ENCODE measurements around the gene SSH2. TPM values are rescaled to one million over a fixed set of nuclear protein-coding genes. Genes with fewer than 3 reads are reported as not detected.
"Not testable (repeated sequence)": the region's sequence is repeated elsewhere in the genome, so short reads cannot be mapped to it uniquely, and the experiment has no call there.

The SSH2 gene
- total RNA-seq, 1 donor from 2014 or later, result 10.6 TPM

- DNase-seq (ENCODE audit: low spot score), result no peak
These were observed 142.0 kb downstream of the SSH2 start for GRCh38 chr17:29787995-29788394.

DNA sequence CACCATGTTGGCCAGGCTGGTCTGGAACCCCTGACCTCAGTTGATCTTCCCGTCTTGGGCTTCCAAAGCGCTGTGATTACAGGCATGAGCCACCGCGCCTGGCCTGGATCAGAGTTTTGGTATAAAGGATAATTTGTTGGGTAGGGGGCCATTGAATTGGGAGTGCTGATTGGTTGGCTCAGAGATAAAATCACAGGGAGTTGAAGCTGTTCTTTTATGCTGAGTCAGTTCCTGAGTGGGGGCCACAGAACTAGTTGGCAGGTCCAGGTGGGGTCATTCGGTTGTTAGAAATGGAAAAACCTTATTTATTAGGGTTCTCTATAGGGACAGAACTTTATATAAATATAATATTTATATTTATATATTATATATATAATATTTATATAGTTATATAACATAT lies 147.1 kb downstream of the SSH2 start:
- DNase-seq (ENCODE audit: low spot score), result no peak

DNA sequence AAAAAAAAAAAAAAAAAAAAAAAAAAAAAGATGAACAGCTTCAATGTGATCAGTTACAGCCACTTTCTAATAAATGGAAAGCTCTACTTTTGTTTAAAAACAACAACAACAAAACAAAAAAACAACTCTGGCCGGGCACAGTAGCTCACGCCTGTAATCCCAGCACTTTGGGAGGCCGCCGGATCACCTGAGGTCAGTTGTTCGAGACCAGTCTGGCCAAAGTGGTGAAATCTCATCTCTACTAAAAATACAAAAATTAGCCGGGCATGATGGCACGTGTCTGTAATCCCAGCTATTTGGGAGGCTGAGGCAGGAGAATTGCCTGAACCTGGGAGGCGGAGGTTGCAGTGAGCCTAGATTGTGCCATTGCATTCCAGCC lies 150.2 kb downstream of the SSH2 start:
- not testable (repeated sequence) for DNase-seq (ENCODE audit: low spot score)

DNA sequence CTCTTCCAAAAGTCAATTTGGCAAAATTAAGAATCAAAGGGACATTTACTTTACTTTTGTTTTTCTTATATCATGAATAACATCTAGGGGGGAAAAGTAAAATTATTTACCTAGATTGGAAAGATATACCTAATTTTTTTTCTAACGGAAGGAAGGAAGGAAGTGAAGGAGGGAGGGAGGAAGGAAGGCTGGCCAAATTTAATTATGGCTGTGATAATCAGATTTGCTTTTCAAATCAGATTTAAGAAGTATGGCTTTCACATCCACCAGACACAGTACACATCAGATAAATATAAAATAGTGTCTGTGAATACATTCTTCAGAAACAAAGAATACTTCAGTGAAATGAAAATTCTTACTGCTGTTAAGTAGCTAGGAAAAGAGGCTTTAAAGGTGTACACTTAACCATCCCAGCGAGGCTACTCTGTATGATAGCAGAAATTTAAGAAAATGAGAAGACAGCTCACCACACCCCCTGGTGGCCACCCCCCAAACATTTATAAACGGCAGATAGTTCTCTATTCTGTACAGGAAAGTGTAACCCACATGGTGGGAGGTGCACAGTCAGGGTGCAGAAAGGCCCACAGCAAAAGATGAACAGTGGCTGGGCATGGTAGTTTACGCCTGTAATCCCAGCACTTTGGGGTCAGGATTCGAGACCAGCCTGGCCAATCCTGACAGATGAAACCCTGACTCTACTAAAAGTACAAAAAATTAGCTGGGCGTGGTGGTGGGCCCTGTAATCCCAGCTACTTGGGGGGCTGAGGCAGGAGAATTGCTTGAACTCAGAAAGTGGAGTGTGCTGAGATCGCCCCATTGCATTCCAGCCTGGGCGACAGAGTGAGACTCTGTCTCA lies 150.8 kb downstream of the SSH2 start:
- peak; percentile 52 for DNase-seq (ENCODE audit: low spot score)

GRCh38 chr17:29777663-29778062 lies 152.4 kb downstream of the SSH2 start:
- DNase-seq (ENCODE audit: low spot score), result no peak

- DNase-seq (ENCODE audit: low spot score), result no peak
These were observed 154.0 kb downstream of the SSH2 start for GRCh38 chr17:29776026-29776425.

DNA sequence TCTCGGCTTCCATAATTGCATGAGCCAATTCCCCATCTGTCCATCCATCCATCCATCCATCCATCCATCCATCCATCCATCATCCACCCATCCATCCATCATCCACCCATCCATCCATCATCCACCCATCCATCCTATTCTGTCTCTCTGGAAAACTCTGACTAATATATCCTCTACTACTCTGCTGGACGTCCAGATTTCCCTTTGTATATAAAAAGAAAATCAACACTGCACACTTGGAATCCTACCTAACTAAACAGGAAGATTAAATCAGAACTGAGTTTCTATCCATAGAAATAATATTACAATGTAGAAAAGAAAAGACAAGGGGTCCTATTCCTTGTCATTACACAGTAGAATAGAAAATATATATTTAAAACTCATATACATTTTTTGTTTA lies 157.0 kb downstream of the SSH2 start:
- DNase-seq (ENCODE audit: low spot score), result no peak

- DNase-seq (ENCODE audit: low spot score), result no peak
These were observed 158.5 kb downstream of the SSH2 start for GRCh38 chr17:29771546-29771945.

- DNase-seq (ENCODE audit: low spot score), result no peak
These were observed 160.8 kb downstream of the SSH2 start for GRCh38 chr17:29769225-29769624.

DNA sequence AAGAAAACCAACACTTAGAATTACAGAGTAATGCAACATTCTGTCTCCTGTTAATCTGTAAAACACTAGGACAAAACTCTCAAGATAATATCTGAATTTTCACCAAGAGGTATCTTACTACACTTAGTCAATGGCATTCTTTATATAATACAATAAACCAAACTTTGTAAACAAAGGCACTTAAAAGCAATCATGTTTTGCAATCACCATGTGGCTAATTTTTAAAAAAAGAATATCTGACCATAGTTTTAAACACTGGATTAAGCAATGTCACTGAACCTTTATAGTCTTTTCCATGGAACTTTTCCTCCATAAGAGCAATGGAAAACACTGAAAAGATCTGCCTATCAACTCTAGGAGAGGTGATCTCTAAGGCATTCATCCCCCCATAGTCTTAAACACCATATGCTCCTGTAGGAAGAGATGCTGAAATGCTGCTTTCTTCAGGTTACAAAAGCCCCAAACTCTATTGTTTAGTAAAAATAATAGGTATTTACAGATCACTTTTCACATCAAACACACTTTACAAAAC lies 163.2 kb downstream of the SSH2 start:
- no peak for DNase-seq (ENCODE audit: low spot score)

DNA sequence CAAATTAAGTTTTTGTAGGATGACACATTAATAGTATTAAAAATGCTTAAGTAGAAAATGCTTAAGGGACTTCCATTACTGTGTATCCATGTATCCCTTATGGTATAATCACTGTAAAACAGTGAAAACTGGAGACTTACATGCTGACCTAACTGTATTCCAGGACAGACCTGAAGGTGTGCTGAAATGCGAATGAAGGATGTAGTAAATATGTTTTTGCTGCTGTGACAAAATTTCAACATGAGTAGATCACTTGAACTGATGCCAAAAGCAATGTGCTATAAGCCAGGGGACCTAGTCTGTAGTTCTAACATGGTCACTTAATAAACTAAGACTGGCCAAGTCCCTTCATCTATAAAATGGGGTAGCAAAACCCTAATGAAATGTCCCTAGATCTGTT lies 165.3 kb downstream of the SSH2 start:
- no peak for DNase-seq (ENCODE audit: low spot score)

DNA sequence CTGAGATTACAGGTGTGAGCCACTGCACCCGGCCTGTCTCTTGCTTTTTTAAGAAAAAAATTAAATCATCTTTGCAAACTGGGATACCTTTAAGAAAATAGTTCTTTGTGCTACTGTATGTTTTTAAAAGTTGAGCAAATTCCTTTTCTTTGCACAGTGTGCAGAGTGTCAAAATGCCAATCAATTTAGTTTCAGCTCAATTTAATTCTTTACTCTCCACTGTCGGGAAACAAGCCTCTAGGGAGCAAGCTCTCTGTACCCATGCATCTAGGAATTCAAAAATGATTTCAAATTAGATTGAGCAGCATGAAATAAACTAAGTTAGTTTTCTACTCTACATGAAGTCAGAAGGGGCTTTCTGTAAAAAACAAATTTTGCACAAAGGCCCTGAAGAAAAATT lies 165.8 kb downstream of the SSH2 start:
- no peak for DNase-seq (ENCODE audit: low spot score)

DNA sequence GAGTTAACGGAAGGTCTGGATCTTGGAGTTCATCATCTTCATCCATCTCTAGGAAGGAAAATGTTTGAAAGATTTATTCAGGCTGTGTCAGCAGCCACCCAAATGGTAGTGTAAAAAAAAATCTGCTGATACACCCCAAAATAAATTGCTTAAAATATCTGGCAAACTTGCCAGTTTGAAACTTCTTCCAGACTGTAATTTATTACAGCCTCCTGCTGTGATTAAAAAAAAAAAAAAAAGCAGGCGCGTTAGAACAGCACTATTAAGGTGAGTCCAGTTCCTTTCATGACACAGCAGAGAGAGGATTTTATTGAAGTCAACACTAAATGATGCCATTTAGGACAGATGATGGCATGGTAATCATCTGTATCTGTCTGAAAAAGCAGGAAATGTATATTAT lies 166.8 kb downstream of the SSH2 start:
- no peak for DNase-seq (ENCODE audit: low spot score)

DNA sequence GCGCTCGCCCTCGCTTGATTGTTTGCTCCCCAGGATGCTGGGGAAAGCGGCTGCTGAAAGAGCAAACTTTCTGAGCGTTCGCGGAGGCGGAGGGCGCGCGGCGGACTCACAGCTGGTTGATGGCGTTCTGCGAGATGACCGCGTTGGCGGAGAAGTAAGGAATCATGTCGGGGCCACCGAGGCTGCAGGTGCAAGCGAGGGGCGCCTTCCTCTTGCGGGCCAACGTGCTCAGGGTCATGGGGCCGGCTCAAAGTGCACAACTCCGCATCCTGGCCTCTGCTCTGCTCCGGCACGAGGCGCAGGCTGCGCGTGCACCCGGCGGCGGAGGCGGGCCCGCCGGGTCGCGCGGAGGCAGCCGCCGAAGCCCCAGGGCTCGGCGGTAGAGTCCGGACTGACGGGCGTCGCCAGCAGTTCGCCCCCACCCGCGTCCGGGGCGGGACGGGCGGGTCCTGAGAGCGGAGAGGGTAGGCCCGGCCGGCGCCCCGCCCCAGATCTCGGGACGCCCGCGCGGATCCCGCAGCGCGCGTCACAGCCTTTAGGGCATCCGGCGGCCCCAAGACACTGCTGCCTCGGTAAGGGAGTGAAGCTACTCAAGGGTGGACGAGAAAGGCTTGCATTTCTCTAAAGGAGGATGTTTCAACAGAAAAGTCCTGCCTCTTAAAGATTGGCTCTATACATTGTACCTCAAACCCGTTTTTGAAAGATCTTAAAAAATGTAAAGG lies 168.8 kb downstream of the SSH2 start:
- DNase-seq (ENCODE audit: low spot score), result peak; percentile 87

DNA sequence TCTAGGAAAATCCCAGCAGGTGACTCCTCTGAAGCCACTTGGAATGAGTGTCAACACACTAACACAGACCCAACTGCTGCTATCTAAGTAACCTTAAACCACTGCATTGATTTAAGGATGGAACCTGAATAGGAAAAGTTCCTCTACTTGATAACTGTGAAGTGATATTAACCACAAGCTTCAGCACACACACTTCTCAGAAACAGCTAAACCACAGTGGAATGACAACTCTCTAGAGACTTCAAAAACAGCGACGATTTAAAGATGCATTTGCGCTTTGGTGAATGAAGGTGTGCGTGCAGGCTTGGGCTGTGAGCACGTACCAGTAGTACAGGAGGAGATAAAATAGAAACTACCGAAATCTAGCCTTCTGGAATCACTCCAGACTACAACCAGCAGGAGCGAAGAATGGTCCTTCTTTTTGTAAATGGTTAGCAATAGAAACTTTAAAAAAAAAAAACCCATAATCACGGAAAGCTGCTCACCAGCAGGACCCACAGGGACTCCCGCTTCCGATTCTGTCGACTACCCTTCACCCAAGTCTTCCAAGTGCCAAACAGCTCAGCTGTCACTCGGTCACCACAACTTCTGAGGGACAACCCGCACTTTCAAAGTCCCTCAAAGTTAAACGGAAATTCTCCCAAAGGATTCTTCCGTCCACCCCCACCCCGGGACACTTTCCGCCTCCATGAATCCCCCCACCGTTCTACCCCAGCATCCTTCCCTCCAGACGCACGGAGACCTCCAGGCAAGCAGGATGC lies 169.6 kb downstream of the SSH2 start:
- DNase-seq (ENCODE audit: low spot score), result peak; percentile 8

GRCh38 chr17:29758255-29758654 lies 171.8 kb downstream of the SSH2 start:
- no peak for DNase-seq (ENCODE audit: low spot score)

DNA sequence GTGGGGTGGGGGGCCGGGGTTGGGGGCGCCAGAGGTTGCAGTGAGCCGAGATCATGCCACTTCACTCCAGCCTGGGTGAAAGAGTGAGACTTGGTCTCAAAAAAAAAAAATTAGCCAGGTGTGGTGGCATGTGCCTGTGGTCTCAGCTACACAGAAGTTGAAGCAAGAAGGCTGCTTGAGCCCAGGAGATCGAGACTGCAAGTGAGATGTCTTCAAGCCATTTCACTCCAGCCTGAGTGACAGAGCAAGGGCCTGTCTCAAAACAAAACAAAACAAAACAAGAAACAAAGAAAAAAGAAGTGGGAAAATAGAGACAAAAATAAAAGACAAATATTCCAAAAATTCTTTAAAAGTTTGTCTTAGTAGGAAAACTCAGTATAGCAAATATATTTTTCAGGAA lies 172.2 kb downstream of the SSH2 start:
- no peak for DNase-seq (ENCODE audit: low spot score)

GRCh38 chr17:29753845-29754439 lies 176.1 kb downstream of the SSH2 start:
- DNase-seq (ENCODE audit: low spot score), result no peak

DNA sequence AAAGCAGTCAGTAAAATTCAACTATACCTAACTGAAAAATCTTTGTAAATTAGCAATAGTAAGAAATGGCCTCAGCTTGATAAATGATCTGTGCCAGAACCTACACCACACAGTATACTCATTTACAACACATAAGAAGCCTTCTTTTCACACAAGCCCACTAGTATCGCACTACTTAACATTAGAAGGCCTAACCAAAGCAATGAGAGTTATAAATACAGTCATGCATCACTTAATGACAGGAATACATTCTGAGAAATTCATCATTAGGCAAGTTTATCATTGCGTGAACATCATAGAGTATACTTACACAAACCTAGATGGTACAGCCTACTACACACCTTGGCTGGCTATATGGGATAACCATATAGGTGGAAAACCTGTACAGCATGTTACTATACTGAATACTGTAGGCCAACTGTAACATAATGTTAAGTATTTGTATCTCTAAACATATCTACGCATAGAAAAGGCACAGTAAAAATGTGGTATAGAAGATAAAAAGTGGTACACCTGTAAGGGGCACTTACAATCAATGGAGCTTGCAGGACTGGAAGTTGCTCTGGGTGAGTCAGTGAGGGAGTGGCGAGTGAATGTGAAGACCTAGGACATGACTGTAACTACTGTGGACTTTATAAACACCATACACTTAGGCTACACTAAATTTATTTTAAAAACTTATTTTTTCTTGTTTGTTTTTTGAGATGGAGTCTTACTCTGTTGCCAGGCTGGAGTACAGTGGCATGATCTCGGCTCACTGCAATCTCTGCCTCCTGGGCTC lies 180.8 kb downstream of the SSH2 start:
- no peak for DNase-seq (ENCODE audit: low spot score)

- DNase-seq (ENCODE audit: low spot score), result no peak
These were observed 181.6 kb downstream of the SSH2 start for GRCh38 chr17:29748400-29748799.

GRCh38 chr17:29747660-29748059 lies 182.4 kb downstream of the SSH2 start:
- DNase-seq (ENCODE audit: low spot score), result no peak
